ENCODE data around the gene ITPKC.

GRCh38 chr19:40697007-40697406 is 19.9 kb upstream of the ITPKC start:
- no peak for TF ChIP-seq CTCF (IDR thresholded peaks at IDR 0.05; ENCODE audit: poor library complexity, severe bottlenecking)
- no peak for TF ChIP-seq SMC3 (conservative IDR thresholded peaks at IDR 0.05; ENCODE audit: poor library complexity)

Measured in neural cell (in vitro differentiated cells).